ENCODE data around the gene RCOR3.
"Not testable (repeated sequence)": the region's sequence is repeated elsewhere in the genome, so short reads cannot be mapped to it uniquely, and the experiment has no call there.

RCOR3 gene

GRCh38 chr1:211340622-211341507, 81.7 kb downstream of the RCOR3 start:
- DNase-seq (ENCODE audit: low read depth in 2 of 2) = no peak

- DNase-seq (ENCODE audit: low read depth in 2 of 2) = no peak
Measured at GRCh38 chr1:211341999-211342398, 82.8 kb downstream of the RCOR3 start.

GRCh38 chr1:211343607-211344006, 84.4 kb downstream of the RCOR3 start:
- no peak for DNase-seq (ENCODE audit: low read depth in 2 of 2)

GRCh38 chr1:211344152-211344618, 85.0 kb downstream of the RCOR3 start:
- no peak for DNase-seq (ENCODE audit: low read depth in 2 of 2)

- DNase-seq (ENCODE audit: low read depth in 2 of 2) = no peak
Measured at GRCh38 chr1:211345719-211346118, 86.6 kb downstream of the RCOR3 start.

GRCh38 chr1:211347077-211347844, 88.1 kb downstream of the RCOR3 start:
- no peak for DNase-seq (ENCODE audit: low read depth in 2 of 2)

GRCh38 chr1:211348547-211348946, 89.4 kb downstream of the RCOR3 start:
- DNase-seq (ENCODE audit: low read depth in 2 of 2) = no peak

GRCh38 chr1:211349741-211350140, 90.6 kb downstream of the RCOR3 start:
- no peak for DNase-seq (ENCODE audit: low read depth in 2 of 2)

- DNase-seq (ENCODE audit: low read depth in 2 of 2) = not testable (repeated sequence)
Measured at GRCh38 chr1:211352055-211352454, 92.9 kb downstream of the RCOR3 start.

- no peak for DNase-seq (ENCODE audit: low read depth in 2 of 2)
Measured at GRCh38 chr1:211352465-211352864, 93.3 kb downstream of the RCOR3 start.

- peak; percentile 21 to 33 for DNase-seq (ENCODE audit: low read depth in 2 of 2)
Measured at GRCh38 chr1:211352985-211353515, 93.9 kb downstream of the RCOR3 start.

GRCh38 chr1:211353562-211354212, 94.5 kb downstream of the RCOR3 start:
- DNase-seq (ENCODE audit: low read depth in 2 of 2) = no peak

GRCh38 chr1:211355873-211356272, 96.7 kb downstream of the RCOR3 start:
- no peak for DNase-seq (ENCODE audit: low read depth in 2 of 2)

GRCh38 chr1:211356723-211357407, 97.7 kb downstream of the RCOR3 start:
- DNase-seq (ENCODE audit: low read depth in 2 of 2) = no peak

- no peak for DNase-seq (ENCODE audit: low read depth in 2 of 2)
Measured at GRCh38 chr1:211358685-211359084, 99.5 kb downstream of the RCOR3 start.

GRCh38 chr1:211359876-211360275, 100.7 kb downstream of the RCOR3 start:
- no peak for DNase-seq (ENCODE audit: low read depth in 2 of 2)

- DNase-seq (ENCODE audit: low read depth in 2 of 2) = no peak
Measured at GRCh38 chr1:211361202-211361601, 102.0 kb downstream of the RCOR3 start.
